ENCODE measurements around the gene CFAP100. TPM values are rescaled to one million over a fixed set of nuclear protein-coding genes. Genes with fewer than 3 reads are reported as not detected.

The CFAP100 gene
- total and polyA plus RNA-seq, 10 of the 15 experiments (the other 5 are each of a cell fraction or from before 2014, with no cell fraction given) = 0.04 to 0.27 TPM; not detected in 8

DNA sequence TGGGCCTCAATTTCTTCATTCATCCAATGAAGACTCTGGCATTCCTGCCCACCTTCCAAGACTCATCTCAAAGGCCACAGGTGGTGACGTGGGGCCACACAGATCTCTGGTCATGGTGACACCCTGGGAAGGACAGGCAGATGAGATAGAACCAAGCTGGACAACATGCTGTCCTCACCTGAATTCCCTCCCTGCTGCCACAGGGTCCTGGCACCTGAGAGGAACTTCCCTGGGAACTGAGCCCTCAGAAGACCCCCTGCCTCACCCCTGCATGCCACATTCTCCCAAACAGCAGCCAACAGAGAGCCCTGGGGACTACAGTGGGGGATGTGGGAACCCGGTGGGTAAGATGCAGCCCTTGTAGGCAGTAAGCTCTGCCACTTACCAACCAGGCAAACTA is 48.2 kb upstream of the CFAP100 start:
- ChIA-PET CTCF (no interaction called here), RAD21 (ENCODE audit: unreplicated experiment) (no interaction called here), POLR2A (no interaction called here), SMC1A (ENCODE audit: uncharacterized antibody, unreplicated experiment) (no interaction called here)
- DNase-seq (ENCODE audit: low read depth, low spot score) = no peak
- no peak for TF ChIP-seq POU2F2 (IDR thresholded peaks at IDR 0.05; ENCODE audit: borderline replicate concordance, low read depth, low read length)
- TF ChIP-seq, protein P1, sequence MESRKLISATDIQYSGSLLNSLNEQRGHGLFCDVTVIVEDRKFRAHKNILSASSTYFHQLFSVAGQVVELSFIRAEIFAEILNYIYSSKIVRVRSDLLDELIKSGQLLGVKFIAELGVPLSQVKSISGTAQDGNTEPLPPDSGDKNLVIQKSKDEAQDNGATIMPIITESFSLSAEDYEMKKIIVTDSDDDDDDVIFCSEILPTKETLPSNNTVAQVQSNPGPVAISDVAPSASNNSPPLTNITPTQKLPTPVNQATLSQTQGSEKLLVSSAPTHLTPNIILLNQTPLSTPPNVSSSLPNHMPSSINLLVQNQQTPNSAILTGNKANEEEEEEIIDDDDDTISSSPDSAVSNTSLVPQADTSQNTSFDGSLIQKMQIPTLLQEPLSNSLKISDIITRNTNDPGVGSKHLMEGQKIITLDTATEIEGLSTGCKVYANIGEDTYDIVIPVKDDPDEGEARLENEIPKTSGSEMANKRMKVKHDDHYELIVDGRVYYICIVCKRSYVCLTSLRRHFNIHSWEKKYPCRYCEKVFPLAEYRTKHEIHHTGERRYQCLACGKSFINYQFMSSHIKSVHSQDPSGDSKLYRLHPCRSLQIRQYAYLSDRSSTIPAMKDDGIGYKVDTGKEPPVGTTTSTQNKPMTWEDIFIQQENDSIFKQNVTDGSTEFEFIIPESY (IDR thresholded peaks at IDR 0.05) = no peak
- TF ChIP-seq DPF2 (IDR thresholded peaks at IDR 0.05) = no peak
- no peak for TF ChIP-seq NR2C2 (IDR thresholded peaks at IDR 0.05; ENCODE audit: borderline replicate concordance, control insufficient read depth, insufficient read length, low read depth)
- TF ChIP-seq NFXL1 (IDR thresholded peaks at IDR 0.05; ENCODE audit: borderline replicate concordance) = no peak
- TF ChIP-seq ZNF207 (IDR thresholded peaks at IDR 0.05; ENCODE audit: borderline replicate concordance) = no peak
- TF ChIP-seq SMAD1 (IDR thresholded peaks at IDR 0.05; ENCODE audit: low read depth, partially characterized antibody) = no peak
- TF ChIP-seq, protein P2, sequence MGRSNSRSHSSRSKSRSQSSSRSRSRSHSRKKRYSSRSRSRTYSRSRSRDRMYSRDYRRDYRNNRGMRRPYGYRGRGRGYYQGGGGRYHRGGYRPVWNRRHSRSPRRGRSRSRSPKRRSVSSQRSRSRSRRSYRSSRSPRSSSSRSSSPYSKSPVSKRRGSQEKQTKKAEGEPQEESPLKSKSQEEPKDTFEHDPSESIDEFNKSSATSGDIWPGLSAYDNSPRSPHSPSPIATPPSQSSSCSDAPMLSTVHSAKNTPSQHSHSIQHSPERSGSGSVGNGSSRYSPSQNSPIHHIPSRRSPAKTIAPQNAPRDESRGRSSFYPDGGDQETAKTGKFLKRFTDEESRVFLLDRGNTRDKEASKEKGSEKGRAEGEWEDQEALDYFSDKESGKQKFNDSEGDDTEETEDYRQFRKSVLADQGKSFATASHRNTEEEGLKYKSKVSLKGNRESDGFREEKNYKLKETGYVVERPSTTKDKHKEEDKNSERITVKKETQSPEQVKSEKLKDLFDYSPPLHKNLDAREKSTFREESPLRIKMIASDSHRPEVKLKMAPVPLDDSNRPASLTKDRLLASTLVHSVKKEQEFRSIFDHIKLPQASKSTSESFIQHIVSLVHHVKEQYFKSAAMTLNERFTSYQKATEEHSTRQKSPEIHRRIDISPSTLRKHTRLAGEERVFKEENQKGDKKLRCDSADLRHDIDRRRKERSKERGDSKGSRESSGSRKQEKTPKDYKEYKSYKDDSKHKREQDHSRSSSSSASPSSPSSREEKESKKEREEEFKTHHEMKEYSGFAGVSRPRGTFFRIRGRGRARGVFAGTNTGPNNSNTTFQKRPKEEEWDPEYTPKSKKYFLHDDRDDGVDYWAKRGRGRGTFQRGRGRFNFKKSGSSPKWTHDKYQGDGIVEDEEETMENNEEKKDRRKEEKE (IDR thresholded peaks at IDR 0.05) = no peak
- TF ChIP-seq, protein P3, sequence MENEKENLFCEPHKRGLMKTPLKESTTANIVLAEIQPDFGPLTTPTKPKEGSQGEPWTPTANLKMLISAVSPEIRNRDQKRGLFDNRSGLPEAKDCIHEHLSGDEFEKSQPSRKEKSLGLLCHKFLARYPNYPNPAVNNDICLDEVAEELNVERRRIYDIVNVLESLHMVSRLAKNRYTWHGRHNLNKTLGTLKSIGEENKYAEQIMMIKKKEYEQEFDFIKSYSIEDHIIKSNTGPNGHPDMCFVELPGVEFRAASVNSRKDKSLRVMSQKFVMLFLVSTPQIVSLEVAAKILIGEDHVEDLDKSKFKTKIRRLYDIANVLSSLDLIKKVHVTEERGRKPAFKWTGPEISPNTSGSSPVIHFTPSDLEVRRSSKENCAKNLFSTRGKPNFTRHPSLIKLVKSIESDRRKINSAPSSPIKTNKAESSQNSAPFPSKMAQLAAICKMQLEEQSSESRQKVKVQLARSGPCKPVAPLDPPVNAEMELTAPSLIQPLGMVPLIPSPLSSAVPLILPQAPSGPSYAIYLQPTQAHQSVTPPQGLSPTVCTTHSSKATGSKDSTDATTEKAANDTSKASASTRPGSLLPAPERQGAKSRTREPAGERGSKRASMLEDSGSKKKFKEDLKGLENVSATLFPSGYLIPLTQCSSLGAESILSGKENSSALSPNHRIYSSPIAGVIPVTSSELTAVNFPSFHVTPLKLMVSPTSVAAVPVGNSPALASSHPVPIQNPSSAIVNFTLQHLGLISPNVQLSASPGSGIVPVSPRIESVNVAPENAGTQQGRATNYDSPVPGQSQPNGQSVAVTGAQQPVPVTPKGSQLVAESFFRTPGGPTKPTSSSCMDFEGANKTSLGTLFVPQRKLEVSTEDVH (IDR thresholded peaks at IDR 0.05; ENCODE audit: low read depth, partially characterized antibody) = no peak
- no peak for TF ChIP-seq NRF1 (conservative IDR thresholded peaks at IDR 0.05; ENCODE audit: low read depth, low read length)
- WGBS (ENCODE audit: insufficient coverage, insufficient replicate concordance, low lambda C conversion rate, missing lambda C conversion rate) = 15% methylated on average over 2 of the region's 2 CpGs
- Histone ChIP-seq H3K9me3 (replicated peaks; ENCODE audit: control insufficient read depth, insufficient read depth, low read length) (no peaks in the 10 kb centered on the region), H3K4me3 (no peak overlapping the region), H4K20me1 (ENCODE audit: control insufficient read depth, insufficient read depth) (no peaks in the 10 kb centered on the region), H3K27ac (ENCODE audit: control insufficient read depth, insufficient read depth) (no peak overlapping the region), H3K9ac (ENCODE audit: control insufficient read depth, insufficient read depth, low read length) (no peak overlapping the region), H3K4me2 (ENCODE audit: control insufficient read depth, insufficient read depth) (no peak overlapping the region), H3K4me1 (ENCODE audit: control insufficient read depth, insufficient read depth, low read length) (no peaks in the 10 kb centered on the region), H3K36me3 (ENCODE audit: control insufficient read depth in 2 of 2, insufficient read depth in 2 of 2, low read length in 1 of 2) (no peaks in the 10 kb centered on the region), H3K79me2 (ENCODE audit: control insufficient read depth, insufficient read depth, low read length) (no peaks in the 10 kb centered on the region), H2AFZ (ENCODE audit: control insufficient read depth, low read depth, low read length) (no peak overlapping the region), H3K27me3 (replicated peaks in 1 of 2; ENCODE audit: control insufficient read depth in 2 of 2, insufficient read depth in 2 of 2, low read length in 1 of 2) (no peaks in the 10 kb centered on the region; a peak in 1 of 4 replicates)
- no peak for ATAC-seq
- BruUV-seq (replicated peaks) = no TSS peak
- no peak for FAIRE-seq
- in situ Hi-C loops (cut with MboI) = no loop called here
- intact Hi-C loops (cut with micrococcal nuclease; ENCODE audit: unreplicated experiment) = no loop called here

All from GM12878 (cell line).